Measurements from ENCODE around the gene ZNF764. TPM values are rescaled to one million over a fixed set of nuclear protein-coding genes. Genes with fewer than 3 reads are reported as not detected.

ZNF764 gene
- total RNA-seq, 1 donor = 4.3 TPM

DNA sequence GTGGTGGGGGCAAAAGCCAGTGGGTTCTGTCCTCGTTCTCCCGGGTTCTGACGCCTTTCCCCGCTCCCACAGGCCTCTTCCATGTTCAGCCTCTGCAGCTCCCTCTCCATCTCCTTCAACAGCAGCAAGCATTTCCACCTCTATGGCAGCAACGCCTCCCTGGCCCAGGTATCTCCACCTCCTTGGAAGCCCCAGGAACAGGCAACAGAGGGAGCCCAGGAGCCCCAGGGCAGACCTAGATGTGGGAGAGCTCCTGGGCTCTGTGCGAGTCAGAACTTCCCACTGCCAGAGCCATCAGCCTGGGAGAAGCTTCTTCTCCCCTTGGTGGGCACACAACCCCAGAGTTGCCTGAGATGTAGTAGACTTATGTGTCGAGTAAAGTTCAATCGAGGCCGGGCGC is 39.6 kb downstream of the ZNF764 start:
- TF ChIP-seq, protein P1, sequence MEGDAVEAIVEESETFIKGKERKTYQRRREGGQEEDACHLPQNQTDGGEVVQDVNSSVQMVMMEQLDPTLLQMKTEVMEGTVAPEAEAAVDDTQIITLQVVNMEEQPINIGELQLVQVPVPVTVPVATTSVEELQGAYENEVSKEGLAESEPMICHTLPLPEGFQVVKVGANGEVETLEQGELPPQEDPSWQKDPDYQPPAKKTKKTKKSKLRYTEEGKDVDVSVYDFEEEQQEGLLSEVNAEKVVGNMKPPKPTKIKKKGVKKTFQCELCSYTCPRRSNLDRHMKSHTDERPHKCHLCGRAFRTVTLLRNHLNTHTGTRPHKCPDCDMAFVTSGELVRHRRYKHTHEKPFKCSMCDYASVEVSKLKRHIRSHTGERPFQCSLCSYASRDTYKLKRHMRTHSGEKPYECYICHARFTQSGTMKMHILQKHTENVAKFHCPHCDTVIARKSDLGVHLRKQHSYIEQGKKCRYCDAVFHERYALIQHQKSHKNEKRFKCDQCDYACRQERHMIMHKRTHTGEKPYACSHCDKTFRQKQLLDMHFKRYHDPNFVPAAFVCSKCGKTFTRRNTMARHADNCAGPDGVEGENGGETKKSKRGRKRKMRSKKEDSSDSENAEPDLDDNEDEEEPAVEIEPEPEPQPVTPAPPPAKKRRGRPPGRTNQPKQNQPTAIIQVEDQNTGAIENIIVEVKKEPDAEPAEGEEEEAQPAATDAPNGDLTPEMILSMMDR (IDR thresholded peaks at IDR 0.05; ENCODE audit: insufficient read depth, low read depth, low read length) = no peak
- DNase-seq (ENCODE audit: low read depth) = no peak
- H3K4me3 ChIP-seq (ENCODE audit: low read depth, low read length) = no peak overlapping the region

DNA sequence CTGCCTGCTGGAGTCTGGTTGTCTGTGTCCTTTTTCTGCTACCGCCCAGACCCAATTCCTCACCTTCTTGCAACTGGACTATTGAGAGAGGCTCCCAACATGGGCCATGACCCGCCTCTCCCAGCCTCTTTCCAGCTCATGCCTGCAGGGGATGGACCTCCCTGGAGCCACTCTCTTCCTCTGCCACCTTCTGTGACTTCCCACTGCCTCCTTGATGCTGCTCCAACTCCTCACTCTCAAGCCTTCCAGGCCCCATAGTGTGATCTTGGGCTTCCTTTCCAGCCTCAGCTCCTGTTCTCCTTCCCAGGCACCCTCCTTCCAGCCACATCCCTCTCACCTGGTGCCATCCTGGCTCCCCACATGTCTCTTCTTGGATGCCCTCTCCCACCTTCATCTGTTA is 42.9 kb downstream of the ZNF764 start:
- TF ChIP-seq, protein P1 (IDR thresholded peaks at IDR 0.05; ENCODE audit: insufficient read depth, low read depth, low read length) = no peak
- H3K4me3 ChIP-seq (ENCODE audit: low read depth, low read length) = no peak overlapping the region
- DNase-seq (ENCODE audit: low read depth) = no peak

- no peak overlapping the region for H3K4me3 ChIP-seq (ENCODE audit: low read depth, low read length)
- no peak for DNase-seq (ENCODE audit: low read depth)
- TF ChIP-seq, protein P1 (IDR thresholded peaks at IDR 0.05; ENCODE audit: insufficient read depth, low read depth, low read length) = no peak
Observed at GRCh38 chr16:30511509-30511908, 46.7 kb downstream of the ZNF764 start.

DNA sequence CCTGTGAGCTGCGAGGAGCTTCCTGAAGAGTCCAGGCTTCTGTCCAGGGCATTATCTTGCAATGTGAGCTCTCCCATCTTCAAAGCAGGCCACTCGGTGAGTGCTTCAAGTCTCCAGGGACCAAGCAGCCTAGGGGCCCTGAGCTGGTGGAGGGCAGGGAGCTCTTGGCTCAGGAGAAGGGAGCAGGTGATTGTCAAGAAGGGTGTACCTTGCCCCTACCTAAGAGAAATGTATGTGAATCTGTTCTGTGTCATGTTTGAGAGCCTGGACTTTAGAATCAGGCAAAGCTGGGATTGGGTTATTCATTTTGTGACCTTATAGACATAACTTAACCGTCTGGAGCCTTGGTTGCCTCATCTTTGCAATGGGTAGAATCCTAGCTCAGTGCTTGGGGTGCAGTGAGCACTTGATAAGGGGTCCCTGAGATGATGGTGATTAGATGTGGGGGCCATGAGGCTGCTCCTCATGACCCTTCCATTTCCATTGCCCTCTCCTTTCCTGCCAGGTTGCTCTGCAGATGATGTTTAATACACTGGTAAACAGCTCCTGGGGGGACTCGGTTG is 47.7 kb downstream of the ZNF764 start:
- H3K4me3 ChIP-seq (ENCODE audit: low read depth, low read length) = no peak overlapping the region
- DNase-seq (ENCODE audit: low read depth) = no peak
- TF ChIP-seq, protein P1 (IDR thresholded peaks at IDR 0.05; ENCODE audit: insufficient read depth, low read depth, low read length) = no peak

GRCh38 chr16:30509081-30509765 is 49.0 kb downstream of the ZNF764 start:
- TF ChIP-seq, protein P1 (IDR thresholded peaks at IDR 0.05; ENCODE audit: insufficient read depth, low read depth, low read length) = no peak
- no peak overlapping the region for H3K4me3 ChIP-seq (ENCODE audit: low read depth, low read length)
- DNase-seq (ENCODE audit: low read depth) = no peak

Small RNA genes lying within 50 kb of the gene (small RNA-seq; reads per million reads assigned to genes)
- gene AC093249.4 = not detected
- gene MIR4518 = not detected

Other genes with a start within 250 kb of the ZNF764 start
- 35.1 and 40.6 TPM in 2 replicates for gene CD2BP2, start 203.1 kb downstream of the ZNF764 start, total RNA-seq
- 37.1 and 37.7 TPM in 2 replicates for gene TBC1D10B, start 187.9 kb downstream of the ZNF764 start, total RNA-seq
- gene MYL11, start 183.6 kb downstream of the ZNF764 start, total RNA-seq = not detected in 2 replicates
- 0.43 TPM in 1 of 2 replicates, not detected in the other for gene SEPTIN1, start 175.8 kb downstream of the ZNF764 start, total RNA-seq
- 10.4 and 12.6 TPM in 2 replicates for gene ZNF48, start 163.0 kb downstream of the ZNF764 start, total RNA-seq
- gene ZNF771, start 150.8 kb downstream of the ZNF764 start, total RNA-seq = 9.5 and 10.0 TPM in 2 replicates
- 12.9 and 18.6 TPM in 2 replicates for gene DCTPP1, start 128.3 kb downstream of the ZNF764 start, total RNA-seq
- 7.8 and 9.3 TPM in 2 replicates for gene SEPHS2, start 112.5 kb downstream of the ZNF764 start, total RNA-seq
- not detected in 2 replicates for gene ITGAL, start 85.6 kb downstream of the ZNF764 start, total RNA-seq
- 19.0 and 22.0 TPM in 2 replicates for gene ZNF768, start 31.8 kb downstream of the ZNF764 start, total RNA-seq
- gene ZNF747, start 23.5 kb downstream of the ZNF764 start, total RNA-seq = 11.7 and 12.6 TPM in 2 replicates
- 6.5 and 12.9 TPM in 2 replicates for gene ZNF688, start 13.3 kb upstream of the ZNF764 start, total RNA-seq
- gene ZNF785, start 27.3 kb upstream of the ZNF764 start, total RNA-seq = 9.7 and 13.0 TPM in 2 replicates
- 6.9 and 7.4 TPM in 2 replicates for gene ZNF689, start 52.0 kb upstream of the ZNF764 start, total RNA-seq
- 5.2 and 5.6 TPM in 2 replicates for gene PRR14, start 92.6 kb upstream of the ZNF764 start, total RNA-seq
- gene FBRS, start 100.1 kb upstream of the ZNF764 start, total RNA-seq = 30.2 and 30.3 TPM in 2 replicates
- gene SRCAP, start 140.8 kb upstream of the ZNF764 start, total RNA-seq = 15.1 and 16.8 TPM in 2 replicates
- gene PHKG2, start 190.1 kb upstream of the ZNF764 start, total RNA-seq = 22.2 and 26.3 TPM in 2 replicates
- gene CFAP119, start 203.7 kb upstream of the ZNF764 start, total RNA-seq = 1.3 and 3.2 TPM in 2 replicates
- gene RNF40, start 203.9 kb upstream of the ZNF764 start, total RNA-seq = 68.9 and 88.9 TPM in 2 replicates
- 19.4 and 21.6 TPM in 2 replicates for gene ZNF629, start 228.8 kb upstream of the ZNF764 start, total RNA-seq

All from fibroblast of villous mesenchyme (primary cell).